Liver (tissue), 9 donors: ENCODE results near the gene NADK. TPM values are rescaled to one million over a fixed set of nuclear protein-coding genes. Genes with fewer than 3 reads are reported as not detected.

Experiments used
- DNase-seq: peaks from one replicate; pipeline ENCODE4 v3.0.0-alpha.2; 2017; ENCODE audit warnings: low spot score
- H3K27ac ChIP-seq, 2 donors: one replicate each; pipeline ENCODE4 v1.7.0; 2013; ENCODE audit warnings: inconsistent platforms in 2 of 2, low read length in 2 of 2, control low read depth in 1 of 2, low read depth in 1 of 2, mild to moderate bottlenecking in 1 of 2
- H3K27me3 ChIP-seq, 4 donors: one replicate each; pipeline versions ENCODE4 v1.6.1 to v1.7.0; 2013; ENCODE audit warnings: low read length in 3 of 4, inconsistent platforms in 1 of 4, mild to moderate bottlenecking in 1 of 4, moderate library complexity in 1 of 4; ENCODE audit not compliant: control insufficient read depth in 4 of 4, insufficient read depth in 4 of 4
- H3K36me3 ChIP-seq, 4 donors: one replicate each; pipeline versions ENCODE4 v1.6.1 to v1.7.0; 2013; ENCODE audit warnings: low read length in 3 of 4, mild to moderate bottlenecking in 3 of 4, low read depth in 1 of 4, moderate library complexity in 1 of 4; ENCODE audit not compliant: control insufficient read depth in 4 of 4, insufficient read depth in 3 of 4
- H3K4me1 ChIP-seq, 4 donors: one replicate each; pipeline versions ENCODE4 v1.6.1 to v1.7.0; 2013; ENCODE audit warnings: low read length in 3 of 4, mild to moderate bottlenecking in 3 of 4, moderate library complexity in 1 of 4; ENCODE audit not compliant: control insufficient read depth in 4 of 4, insufficient read depth in 4 of 4
- H3K4me3 ChIP-seq, 3 donors: one replicate each; pipeline versions ENCODE4 v1.6.1 to v1.7.0; 2013; ENCODE audit warnings: low read length in 3 of 3, control low read depth in 1 of 3, low read depth in 1 of 3, mild to moderate bottlenecking in 1 of 3
- H3K9ac ChIP-seq, 2 donors: one replicate each; pipeline ENCODE4 v1.7.0; 2013; ENCODE audit warnings: low read length in 2 of 2, mild to moderate bottlenecking in 2 of 2, moderate library complexity in 2 of 2, control low read depth in 1 of 2, low read depth in 1 of 2
- H3K9me3 ChIP-seq, 4 donors: one replicate each; pipeline versions ENCODE4 v1.6.1 to v1.7.0; 2013; ENCODE audit warnings: low read length in 3 of 4; ENCODE audit not compliant: control insufficient read depth in 4 of 4
- ATF3 ChIP-seq: IDR thresholded peaks from 2 replicates; pipeline ENCODE4 v1.6.1; 2016; ENCODE audit warnings: antibody characterized with exemption
- CTCF ChIP-seq: fragments of 150-350 bp; IDR thresholded peaks from 2 replicates; pipeline ENCODE4 v1.5.1; 2017; ENCODE audit warnings: improper control_type of control experiment, low read depth, low read length; ENCODE audit not compliant: missing input control
- FOXA1 ChIP-seq: IDR thresholded peaks from 2 replicates; pipeline ENCODE4 v1.6.1; 2016; ENCODE audit warnings: antibody characterized with exemption
- FOXA2 ChIP-seq: IDR thresholded peaks from 2 replicates; pipeline ENCODE4 v1.6.1; 2016; ENCODE audit warnings: antibody characterized with exemption
- HNF4A ChIP-seq, 2 donors: conservative IDR thresholded peaks; 2 replicates each; pipeline ENCODE4 v1.6.1; 2016; ENCODE audit warnings: antibody characterized with exemption in 2 of 2, mild to moderate bottlenecking in 2 of 2
- HNF4G ChIP-seq: IDR thresholded peaks from 2 replicates; pipeline ENCODE4 v1.6.1; 2016; ENCODE audit warnings: antibody characterized with exemption
- JUND ChIP-seq, 2 donors: IDR thresholded peaks; 2 replicates each; pipeline ENCODE4 v1.6.1; 2016; ENCODE audit warnings: antibody characterized with exemption in 2 of 2
- MAX ChIP-seq: IDR thresholded peaks from 2 replicates; pipeline ENCODE4 v1.6.1; 2016; ENCODE audit warnings: antibody characterized with exemption
- NR2F2 ChIP-seq: IDR thresholded peaks from 2 replicates; pipeline ENCODE4 v1.6.1; 2016; ENCODE audit warnings: antibody characterized with exemption
- RAD21 ChIP-seq, 2 donors: IDR thresholded peaks; 2 replicates each; pipeline ENCODE4 v1.6.1; 2016; ENCODE audit warnings: antibody characterized with exemption in 2 of 2, mild to moderate bottlenecking in 2 of 2
- REST ChIP-seq: IDR thresholded peaks from 2 replicates; pipeline ENCODE4 v1.6.1; 2016; ENCODE audit warnings: antibody characterized with exemption, mild to moderate bottlenecking
- RXRA ChIP-seq, 2 donors: IDR thresholded peaks; 2 replicates each; pipeline ENCODE4 v1.6.1; 2017 to 2018; ENCODE audit warnings: antibody characterized with exemption in 2 of 2, mild to moderate bottlenecking in 1 of 2
- SP1 ChIP-seq: IDR thresholded peaks from 2 replicates; pipeline ENCODE4 v1.6.1; 2018; ENCODE audit warnings: antibody characterized with exemption, mild to moderate bottlenecking
- TAF1 ChIP-seq: conservative IDR thresholded peaks from 2 replicates; pipeline ENCODE4 v1.6.1; 2016; ENCODE audit warnings: antibody characterized with exemption, mild to moderate bottlenecking
- YY1 ChIP-seq: IDR thresholded peaks from 2 replicates; pipeline ENCODE4 v1.6.1; 2016; ENCODE audit warnings: antibody characterized with exemption, mild to moderate bottlenecking
- ZBTB33 ChIP-seq: IDR thresholded peaks from 2 replicates; pipeline ENCODE4 v1.6.1; 2016; ENCODE audit warnings: antibody characterized with exemption
- WGBS: extraction: QIAGEN DNeasy Blood & Tissue Kit; methylation state at CpG from one replicate; pipeline ENCODE4 v1.1.7; 2013; 5-methylcytosine and 5-hydroxymethylcytosine counted together
- polyA plus RNA-seq, 2 donors: library from polyadenylated mRNA; stranded (reverse) in 1 of 2; unstranded in 1 of 2; fragments of 200-250 nt in 1 of 2; fragments of >200 nt in 1 of 2; fragmentation: Nextera tagmentation in 1 of 2; extraction: Ambion mirVana in 1 of 2; gene quantifications; one replicate each; pipeline versions ENCODE4 v1.2.1 to v1.2.3, GENCODE V29; 2013 to 2015
- total RNA-seq, 2 donors: library from RNA; depleted of rRNA; stranded (reverse); fragments of >200 nt; gene quantifications; one replicate each; pipeline ENCODE4 v1.2.3, GENCODE V29; 2014
- donor health status: healthy.
- donor health status: healthy.
- donor health status: healthy.
- donor health status: healthy.
- donor health status: healthy.

Gene NADK
- total and polyA plus RNA-seq, 4 donors, result 39.2 to 105 (median 83.6) TPM

GRCh38 chr1:1768249-1768992, 9.8 kb downstream of the NADK start:
- Histone ChIP-seq H3K36me3 (peaks cover 2 to 11% (median 6%) of the 10 kb centered on the region in 4 donors), H3K9ac (no peak overlapping the region), H3K27me3 (no peaks in the 10 kb centered on the region), H3K9me3 (peaks cover 0 to 3% (median 1%) of the 10 kb centered on the region in 4 donors), H3K4me3 (no peak overlapping the region), H3K4me1 (peaks cover 5 to 29% (median 19%) of the 10 kb centered on the region in 4 donors), H3K27ac (peak overlapping the region; percentile 71 to 76)
- DNase-seq, result no peak
- TF ChIP-seq HNF4G, result peak; percentile 45
- TF ChIP-seq NR2F2, result no peak
- TF ChIP-seq JUND (IDR thresholded peaks at IDR 0.05), result peak in 1 of 2 donors; percentile 16
- TF ChIP-seq YY1, result peak; percentile 23
- TF ChIP-seq SP1, result peak; percentile 38
- no peak for TF ChIP-seq TAF1
- TF ChIP-seq HNF4A (conservative IDR thresholded peaks at IDR 0.05), result peak; percentile 86 to 90
- TF ChIP-seq FOXA2, result peak; percentile 70
- 45% methylated on average over 7 of the region's 7 CpGs for WGBS

GRCh38 chr1:1764876-1765470, 13.3 kb downstream of the NADK start:
- H3K9ac ChIP-seq, result peak overlapping the region in 1 of 2 donors; percentile 53
- peak overlapping the region; percentile 89 to 95 for H3K27ac ChIP-seq
- TF ChIP-seq TAF1 (no peak), RXRA (IDR thresholded peaks at IDR 0.05) (no peak), NR2F2 (no peak), FOXA1 (no peak), ATF3 (no peak), REST (no peak), RAD21 (IDR thresholded peaks at IDR 0.05) (no peak), YY1 (no peak), ZBTB33 (no peak), CTCF (no peak), MAX (no peak)
- H3K27me3 ChIP-seq, result no peaks in the 10 kb centered on the region
- peaks cover 8 to 43% (median 30%) of the 10 kb centered on the region in 4 donors for H3K4me1 ChIP-seq
- peaks cover 5 to 11% (median 9%) of the 10 kb centered on the region in 4 donors for H3K36me3 ChIP-seq
- no peak overlapping the region for H3K4me3 ChIP-seq
- H3K9me3 ChIP-seq, result no peaks in the 10 kb centered on the region
- DNase-seq, result no peak
- WGBS, result 77% methylated on average over 23 of the region's 23 CpGs
